Activated CD4-positive, alpha-beta memory T cell treated with anti-CD3 and anti-CD28 coated beads, Interleukin-2, amount 10 ng/mL, durations not matched to agents 7 days and 5 days (primary cell): Measurements from ENCODE around the gene HAUS7. TPM values are rescaled to one million over a fixed set of nuclear protein-coding genes. Genes with fewer than 3 reads are reported as not detected.

ENCODE experiments used
- CTCF ChIA-PET: fragments of 350-600 bp; sonication (Branson Sonifier 250); formaldehyde crosslinking; loops from one replicate; lab custom pipeline; 2021; ENCODE audit warnings: antibody characterized with exemption, inconsistent platforms; lab: Charles Lee
- POLR2A ChIA-PET: fragments of 350-600 bp; sonication (Branson Sonifier 250); formaldehyde crosslinking; loops from one replicate; lab custom pipeline; 2021; ENCODE audit warnings: antibody characterized with exemption; lab: Charles Lee
- DNase-seq: peaks from one replicate; pipeline ENCODE4 v3.0.0-alpha.2; 2020
- H3K27ac Mint-ChIP-seq: one replicate; pipeline ENCODE4 v1.8.0; 2021; ENCODE audit warnings: mild to moderate bottlenecking, mixed read lengths
- H3K27me3 Mint-ChIP-seq: one replicate; pipeline ENCODE4 v1.8.0; 2021; ENCODE audit warnings: mixed read lengths
- H3K36me3 Mint-ChIP-seq: one replicate; pipeline ENCODE4 v1.8.0; 2021; ENCODE audit warnings: low read depth, mixed read lengths
- H3K4me1 Mint-ChIP-seq: one replicate; pipeline ENCODE4 v1.8.0; 2021; ENCODE audit warnings: mixed read lengths
- H3K4me3 Mint-ChIP-seq: one replicate; pipeline ENCODE4 v1.8.0; 2021; ENCODE audit warnings: mild to moderate bottlenecking, mixed read lengths
- H3K9me3 Mint-ChIP-seq: one replicate; pipeline ENCODE4 v1.8.0; 2021; ENCODE audit warnings: mixed read lengths
- total RNA-seq, 2 experiments: library from RNA; stranded (reverse); gene quantifications; one replicate each; pipeline ENCODE4 v1.2.3, GENCODE V29; 2021

Gene HAUS7
- total RNA-seq, 2 experiments from 2014 or later, result 33.8 to 40.5 TPM

GRCh38 chrX:153423652-153424051, 46.7 kb downstream of the HAUS7 start:
- Mint-ChIP-seq H3K9me3 (no peaks in the 10 kb centered on the region), H3K36me3 (no peaks in the 10 kb centered on the region), H3K27ac (no peak overlapping the region), H3K4me1 (no peaks in the 10 kb centered on the region), H3K27me3 (no peaks in the 10 kb centered on the region), H3K4me3 (no peak overlapping the region)
- DNase-seq, result no peak
- CTCF ChIA-PET, result no interaction called here
- POLR2A ChIA-PET, result no interaction called here

GRCh38 chrX:153421856-153422255, 48.5 kb downstream of the HAUS7 start:
- no peaks in the 10 kb centered on the region for H3K27me3 Mint-ChIP-seq
- CTCF ChIA-PET, result no interaction called here
- no peaks in the 10 kb centered on the region for H3K9me3 Mint-ChIP-seq
- H3K4me1 Mint-ChIP-seq, result no peaks in the 10 kb centered on the region
- no peak overlapping the region for H3K4me3 Mint-ChIP-seq
- POLR2A ChIA-PET, result no interaction called here
- DNase-seq, result no peak
- no peak overlapping the region for H3K27ac Mint-ChIP-seq
- no peaks in the 10 kb centered on the region for H3K36me3 Mint-ChIP-seq

GRCh38 chrX:153420851-153421599, 49.4 kb downstream of the HAUS7 start:
- Mint-ChIP-seq H3K4me1 (no peaks in the 10 kb centered on the region), H3K27ac (no peak overlapping the region), H3K4me3 (no peak overlapping the region), H3K9me3 (no peaks in the 10 kb centered on the region), H3K36me3 (no peaks in the 10 kb centered on the region), H3K27me3 (no peaks in the 10 kb centered on the region)
- ChIA-PET CTCF (no interaction called here), POLR2A (no interaction called here)
- no peak for DNase-seq

GRCh38 chrX:153417637-153418036, 52.7 kb downstream of the HAUS7 start:
- H3K9me3 Mint-ChIP-seq, result no peaks in the 10 kb centered on the region
- no peak for DNase-seq
- ChIA-PET CTCF (no interaction called here), POLR2A (no interaction called here)
- H3K27ac Mint-ChIP-seq, result no peak overlapping the region
- no peaks in the 10 kb centered on the region for H3K36me3 Mint-ChIP-seq
- no peaks in the 10 kb centered on the region for H3K27me3 Mint-ChIP-seq
- H3K4me3 Mint-ChIP-seq, result no peak overlapping the region
- peaks cover 3% of the 10 kb centered on the region for H3K4me1 Mint-ChIP-seq

- no peak overlapping the region for H3K27ac Mint-ChIP-seq
- H3K4me3 Mint-ChIP-seq, result no peak overlapping the region
- H3K27me3 Mint-ChIP-seq, result peaks cover 2% of the 10 kb centered on the region
- no peaks in the 10 kb centered on the region for H3K9me3 Mint-ChIP-seq
- DNase-seq, result no peak
- CTCF ChIA-PET, result no interaction called here
- H3K4me1 Mint-ChIP-seq, result peaks cover 9% of the 10 kb centered on the region
- no peaks in the 10 kb centered on the region for H3K36me3 Mint-ChIP-seq
- POLR2A ChIA-PET, result no interaction called here
Observed at GRCh38 chrX:153416781-153417450, 53.5 kb downstream of the HAUS7 start.

- Mint-ChIP-seq H3K9me3 (no peaks in the 10 kb centered on the region), H3K4me3 (no peak overlapping the region), H3K36me3 (no peaks in the 10 kb centered on the region), H3K27ac (no peak overlapping the region), H3K4me1 (peaks cover 13% of the 10 kb centered on the region), H3K27me3 (peaks cover 5% of the 10 kb centered on the region)
- CTCF ChIA-PET, result no interaction called here
- POLR2A ChIA-PET, result no interaction called here
- DNase-seq, result no peak
Observed at GRCh38 chrX:153414856-153415510, 55.4 kb downstream of the HAUS7 start.

- Mint-ChIP-seq H3K36me3 (no peaks in the 10 kb centered on the region), H3K4me3 (no peak overlapping the region), H3K9me3 (no peaks in the 10 kb centered on the region), H3K4me1 (peaks cover 13% of the 10 kb centered on the region), H3K27me3 (peaks cover 5% of the 10 kb centered on the region), H3K27ac (no peak overlapping the region)
- CTCF ChIA-PET, result interaction anchor here (1.1 kb wide), 1 partner anchor 20 kb away, joined by 3 read pairs; no protein-coding TSS in a partner anchor
- DNase-seq, result no peak
- POLR2A ChIA-PET, result no interaction called here
Observed at GRCh38 chrX:153413731-153414130, 56.6 kb downstream of the HAUS7 start.

- H3K27me3 Mint-ChIP-seq, result peaks cover 5% of the 10 kb centered on the region
- POLR2A ChIA-PET, result no interaction called here
- DNase-seq, result no peak
- no peaks in the 10 kb centered on the region for H3K9me3 Mint-ChIP-seq
- CTCF ChIA-PET, result interaction anchor here (1.1 kb wide), 1 partner anchor 20 kb away, joined by 3 read pairs; no protein-coding TSS in a partner anchor
- H3K27ac Mint-ChIP-seq, result no peak overlapping the region
- H3K4me3 Mint-ChIP-seq, result no peak overlapping the region
- H3K4me1 Mint-ChIP-seq, result peaks cover 13% of the 10 kb centered on the region
- no peaks in the 10 kb centered on the region for H3K36me3 Mint-ChIP-seq
Observed at GRCh38 chrX:153412746-153413720, 57.3 kb downstream of the HAUS7 start.

- Mint-ChIP-seq H3K36me3 (no peaks in the 10 kb centered on the region), H3K4me3 (peak overlapping the region; percentile 71), H3K27ac (no peak overlapping the region), H3K4me1 (peaks cover 13% of the 10 kb centered on the region), H3K9me3 (no peaks in the 10 kb centered on the region), H3K27me3 (peaks cover 5% of the 10 kb centered on the region)
- ChIA-PET CTCF (no interaction called here), POLR2A (no interaction called here)
- no peak for DNase-seq
Observed at GRCh38 chrX:153411988-153412574, 58.3 kb downstream of the HAUS7 start.

- ChIA-PET POLR2A (no interaction called here), CTCF (no interaction called here)
- DNase-seq, result peak; percentile 43
- H3K4me1 Mint-ChIP-seq, result peaks cover 13% of the 10 kb centered on the region
- no peak within 1 kb of the TSS for H3K27ac Mint-ChIP-seq
- H3K27me3 Mint-ChIP-seq, result peaks cover 5% of the 10 kb centered on the region
- H3K9me3 Mint-ChIP-seq, result no peaks in the 10 kb centered on the region
- H3K36me3 Mint-ChIP-seq, result no peaks in the 10 kb centered on the region
- peak within 1 kb of the TSS; percentile 71 for H3K4me3 Mint-ChIP-seq
Observed at GRCh38 chrX:153411255-153411987, 59.0 kb downstream of the HAUS7 start, which contains the start of gene ZFP92. ZFP92 (plus strand) TSS chrX:153411472; CDS start chrX:153418323, 6,851 bp downstream.

GRCh38 chrX:153410888-153411254, 59.5 kb downstream of the HAUS7 start:
- peak overlapping the region; percentile 63 for H3K4me3 Mint-ChIP-seq
- DNase-seq, result no peak
- ChIA-PET POLR2A (no interaction called here), CTCF (no interaction called here)
- no peak overlapping the region for H3K27ac Mint-ChIP-seq
- peaks cover 5% of the 10 kb centered on the region for H3K27me3 Mint-ChIP-seq
- H3K36me3 Mint-ChIP-seq, result no peaks in the 10 kb centered on the region
- no peaks in the 10 kb centered on the region for H3K9me3 Mint-ChIP-seq
- peaks cover 13% of the 10 kb centered on the region for H3K4me1 Mint-ChIP-seq

GRCh38 chrX:153410373-153410772, 60.0 kb downstream of the HAUS7 start:
- peaks cover 5% of the 10 kb centered on the region for H3K27me3 Mint-ChIP-seq
- no peak overlapping the region for H3K27ac Mint-ChIP-seq
- no peaks in the 10 kb centered on the region for H3K9me3 Mint-ChIP-seq
- H3K4me3 Mint-ChIP-seq, result no peak overlapping the region
- no peaks in the 10 kb centered on the region for H3K36me3 Mint-ChIP-seq
- peaks cover 13% of the 10 kb centered on the region for H3K4me1 Mint-ChIP-seq
- CTCF ChIA-PET, result no interaction called here
- POLR2A ChIA-PET, result no interaction called here
- no peak for DNase-seq
